HL-60 (cell line): Measurements from ENCODE around the gene GSTM2.

Experiments used
- DNase-seq, 2 experiments: peaks; one replicate each; pipeline ENCODE4 v3.0.0-alpha.2; 2010 to 2020; ENCODE audit warnings: low read depth in 1 of 2, low spot score in 1 of 2
- H3K27ac ChIP-seq: fragments of 250-450 bp; sonication (Bioruptor Pico); replicated peaks from 2 replicates; pipeline ENCODE4 v1.5.1; 2020; ENCODE audit warnings: mild to moderate bottlenecking, moderate library complexity
- H3K27me3 ChIP-seq: fragments of 250-450 bp; sonication (Bioruptor Pico); 2 replicates; pipeline ENCODE4 v1.5.1; 2021; ENCODE audit warnings: mild to moderate bottlenecking, moderate library complexity; ENCODE audit not compliant: insufficient read depth, poor library complexity, severe bottlenecking
- H3K4me3 ChIP-seq: replicated peaks from 2 replicates; pipeline ENCODE4 v1.5.1; 2011; ENCODE audit warnings: mild to moderate bottlenecking, control low read depth, low read length; ENCODE audit not compliant: insufficient read depth
- CTCF ChIP-seq: IDR thresholded peaks from one replicate; pipeline ENCODE4 v1.5.1; 2011; ENCODE audit warnings: low read length, control low read depth, inconsistent platforms; ENCODE audit not compliant: insufficient read depth
- GABPA ChIP-seq: IDR thresholded peaks from 2 replicates; pipeline ENCODE4 v1.6.1; 2012; ENCODE audit warnings: low read depth
- POLR2AphosphoS5 ChIP-seq: IDR thresholded peaks from 2 replicates; pipeline ENCODE4 v1.6.1; 2012; ENCODE audit warnings: low read depth
- REST ChIP-seq: IDR thresholded peaks from 2 replicates; pipeline ENCODE4 v1.6.1; 2012; ENCODE audit warnings: low read depth; ENCODE audit not compliant: insufficient replicate concordance
- SPI1 ChIP-seq: IDR thresholded peaks from 2 replicates; pipeline ENCODE4 v1.6.1; 2012; ENCODE audit warnings: low read depth, mild to moderate bottlenecking, borderline replicate concordance

GSTM2 gene

GRCh38 chr1:109654519-109654918 lies 13.3 kb upstream of the GSTM2 start:
- Histone ChIP-seq H3K4me3 (no peak overlapping the region), H3K27me3 (no peaks in the 10 kb centered on the region), H3K27ac (no peak overlapping the region)
- TF ChIP-seq REST (no peak), CTCF (no peak), GABPA (no peak), SPI1 (no peak), POLR2AphosphoS5 (no peak)
- no peak for DNase-seq

- peak; percentile 79 to 88 for DNase-seq
- peak within 1 kb of the TSS; percentile 65 for H3K4me3 ChIP-seq
- TF ChIP-seq SPI1 (no peak), REST (no peak), POLR2AphosphoS5 (no peak), GABPA (no peak), CTCF (no peak)
- peak within 1 kb of the TSS; percentile 40 for H3K27ac ChIP-seq
- no peaks in the 10 kb centered on the region for H3K27me3 ChIP-seq
Measured at GRCh38 chr1:109655615-109656519, 12.0 kb upstream of the GSTM2 start, which contains the start of gene GSTM4. Gene GSTM4 (plus strand): TSS chr1:109656099. CDS start chr1:109656390, 291 bp downstream.

GRCh38 chr1:109657395-109657794 lies 10.5 kb upstream of the GSTM2 start:
- no peak for TF ChIP-seq CTCF
- no peak for TF ChIP-seq SPI1
- TF ChIP-seq POLR2AphosphoS5, result no peak
- TF ChIP-seq REST, result no peak
- TF ChIP-seq GABPA, result no peak
- peak in 1 of 2 experiments; percentile 0 for DNase-seq
- H3K27ac ChIP-seq, result no peak overlapping the region
- H3K27me3 ChIP-seq, result no peaks in the 10 kb centered on the region
- H3K4me3 ChIP-seq, result no peak overlapping the region
